Adipose tissue (tissue), 3 donors: ENCODE measurements around the gene C3orf62. TPM values are rescaled to one million over a fixed set of nuclear protein-coding genes. Genes with fewer than 3 reads are reported as not detected.
"Not testable (repeated sequence)": the region's sequence is repeated elsewhere in the genome, so short reads cannot be mapped to it uniquely, and the experiment has no call there.

Experiments used
- H3K27ac ChIP-seq: one replicate; pipeline ENCODE4 v1.5.1; 2013; ENCODE audit warnings: low read depth, low read length
- WGBS, 3 donors: extraction: QIAGEN DNeasy Blood & Tissue Kit; methylation state at CpG; one replicate each; pipeline ENCODE4 v1.1.7; 2013; 5-methylcytosine and 5-hydroxymethylcytosine counted together
- polyA plus RNA-seq, 3 donors: library from polyadenylated mRNA; stranded (reverse); fragments of 200-250 nt; gene quantifications; one replicate each; pipeline ENCODE4 v1.2.3, GENCODE V29; 2013
- donor health status: healthy with polysubstance abuse.
- donor health status: Bipolar disorder and iron deficiency.
- donor health status: healthy.

The C3orf62 gene
- polyA plus RNA-seq, 3 donors, result 1.9 to 4.2 (median 3.9) TPM

GRCh38 chr3:49237344-49237743 lies 39.7 kb downstream of the C3orf62 start:
- H3K27ac ChIP-seq, result no peak overlapping the region
- 91 to 97% (median 97%) methylated on average over 3 of the region's 3 CpGs for WGBS, 3 donors

GRCh38 chr3:49236226-49236625 lies 40.8 kb downstream of the C3orf62 start:
- no peak overlapping the region for H3K27ac ChIP-seq

- whole genome bisulfite sequencing, 3 donors, result 90 to 93% (median 93%) methylated on average over 5 of the region's 5 CpGs
- H3K27ac ChIP-seq, result not testable (repeated sequence)
Observed at GRCh38 chr3:49228817-49229216, 48.2 kb downstream of the C3orf62 start.

- H3K27ac ChIP-seq, result no peak overlapping the region
- 71 to 96% (median 87%) methylated on average over 3 of the region's 3 CpGs for WGBS, 3 donors
Observed at GRCh38 chr3:49222002-49222401, 55.0 kb downstream of the C3orf62 start.

- H3K27ac ChIP-seq, result not testable (repeated sequence)
- WGBS, 3 donors, result 92 to 96% (median 96%) methylated on average over 6 of the region's 6 CpGs
Observed at GRCh38 chr3:49220985-49221563, 56.0 kb downstream of the C3orf62 start.

- 78 to 97% (median 95%) methylated on average over 6 of the region's 6 CpGs for WGBS, 3 donors
- H3K27ac ChIP-seq, result no peak overlapping the region
Observed at GRCh38 chr3:49219132-49219531, 57.9 kb downstream of the C3orf62 start.

Other genes starting within 250 kb of the C3orf62 start
- 100 to 1,000 TPM; 124 to 247 (median 150) TPM for gene IMPDH2, start 247.8 kb downstream of the C3orf62 start, polyA plus RNA-seq
- 10 to 100 TPM; 20.3 to 42.2 (median 22.0) TPM for gene QRICH1, start 183.2 kb downstream of the C3orf62 start, polyA plus RNA-seq
- 100 to 1,000 TPM; 169 to 228 (median 189) TPM for gene QARS1, start 172.5 kb downstream of the C3orf62 start, polyA plus RNA-seq
- gene USP19, start 156.4 kb downstream of the C3orf62 start, polyA plus RNA-seq, result 10 to 100 TPM; 17.6 to 29.8 (median 19.3) TPM
- 100 to 1,000 TPM in 2 of 3 donors, 10 to 100 TPM in 1; 90.5 to 300 (median 195) TPM for gene LAMB2, start 144.2 kb downstream of the C3orf62 start, polyA plus RNA-seq
- 10 to 100 TPM in 1 of 3 donors, 1 to 10 TPM in 2; 8.0 to 18.7 (median 9.1) TPM for gene CCDC71, start 110.9 kb downstream of the C3orf62 start, polyA plus RNA-seq
- 10 to 100 TPM; 32.3 to 73.4 (median 43.5) TPM for gene KLHDC8B, start 105.6 kb downstream of the C3orf62 start, polyA plus RNA-seq
- 10 to 100 TPM; 16.5 to 32.1 (median 30.4) TPM for gene USP4, start 62.8 kb upstream of the C3orf62 start, polyA plus RNA-seq
- 1,000 to 10,000 TPM in 1 of 3 donors, 100 to 1,000 TPM in 2; 174 to 1,140 (median 788) TPM for gene GPX1, start 81.1 kb upstream of the C3orf62 start, polyA plus RNA-seq
- gene RHOA, start 134.7 kb upstream of the C3orf62 start, polyA plus RNA-seq, result 100 to 1,000 TPM; 162 to 513 (median 415) TPM
- gene TCTA, start 135.2 kb upstream of the C3orf62 start, polyA plus RNA-seq, result 10 to 100 TPM; 19.9 to 33.8 (median 31.2) TPM
- gene AMT, start 145.2 kb upstream of the C3orf62 start, polyA plus RNA-seq, result 10 to 100 TPM in 2 of 3 donors, 1 to 10 TPM in 1; 4.7 to 14.6 (median 11.2) TPM
- 10 to 100 TPM in 1 of 3 donors, 1 to 10 TPM in 2; 3.5 to 10.3 (median 8.7) TPM for gene NICN1, start 152.1 kb upstream of the C3orf62 start, polyA plus RNA-seq
- 10 to 100 TPM; 12.5 to 43.2 (median 23.5) TPM for gene DAG1, start 193.0 kb upstream of the C3orf62 start, polyA plus RNA-seq